ENCODE data around the gene ATF5. TPM values are rescaled to one million over a fixed set of nuclear protein-coding genes. Genes with fewer than 3 reads are reported as not detected.

Gene ATF5
- total RNA-seq, 6 experiments from 2014 or later = 475 to 1,724 (median 619) TPM

- Histone ChIP-seq H3K4me3 (no peak overlapping the region), H3K9me3 (no peaks in the 10 kb centered on the region), H3K36me3 (peaks cover 0 to 10% (median 0%) of the 10 kb centered on the region in 4 donors), H3K4me1 (peaks cover 0 to 29% (median 11%) of the 10 kb centered on the region in 4 donors), H3K27me3 (no peaks in the 10 kb centered on the region), H3K27ac (no peak overlapping the region)
- ATAC-seq (no peak), DNase-seq (no peak)
- intact Hi-C loops (cut with DNase I) = no loop called here
- 94% methylated on average over 10 of the region's 10 CpGs for WGBS (ENCODE audit: insufficient coverage, low coverage, low lambda C conversion rate, missing lambda C conversion rate)
- TF ChIP-seq CTCF (IDR thresholded peaks at IDR 0.05) (no peak), POLR2A (IDR thresholded peaks at IDR 0.05) (no peak)
Observed at GRCh38 chr19:49913720-49914119, 15.3 kb upstream of the ATF5 start.

GRCh38 chr19:49915271-49915670, 13.7 kb upstream of the ATF5 start:
- DNase-seq = no peak
- H3K27ac ChIP-seq = no peak overlapping the region
- no peak for ATAC-seq
- peaks cover 0 to 6% (median 0%) of the 10 kb centered on the region in 4 donors for H3K36me3 ChIP-seq
- no peaks in the 10 kb centered on the region for H3K27me3 ChIP-seq
- H3K4me1 ChIP-seq = peaks cover 0 to 29% (median 11%) of the 10 kb centered on the region in 4 donors
- WGBS (ENCODE audit: insufficient coverage, low coverage, low lambda C conversion rate, missing lambda C conversion rate) = 90% methylated on average over 4 of the region's 6 CpGs
- H3K9me3 ChIP-seq = no peaks in the 10 kb centered on the region
- TF ChIP-seq CTCF (IDR thresholded peaks at IDR 0.05) (no peak), POLR2A (IDR thresholded peaks at IDR 0.05) (no peak)
- no peak overlapping the region for H3K4me3 ChIP-seq
- intact Hi-C loops (cut with DNase I) = no loop called here

DNA sequence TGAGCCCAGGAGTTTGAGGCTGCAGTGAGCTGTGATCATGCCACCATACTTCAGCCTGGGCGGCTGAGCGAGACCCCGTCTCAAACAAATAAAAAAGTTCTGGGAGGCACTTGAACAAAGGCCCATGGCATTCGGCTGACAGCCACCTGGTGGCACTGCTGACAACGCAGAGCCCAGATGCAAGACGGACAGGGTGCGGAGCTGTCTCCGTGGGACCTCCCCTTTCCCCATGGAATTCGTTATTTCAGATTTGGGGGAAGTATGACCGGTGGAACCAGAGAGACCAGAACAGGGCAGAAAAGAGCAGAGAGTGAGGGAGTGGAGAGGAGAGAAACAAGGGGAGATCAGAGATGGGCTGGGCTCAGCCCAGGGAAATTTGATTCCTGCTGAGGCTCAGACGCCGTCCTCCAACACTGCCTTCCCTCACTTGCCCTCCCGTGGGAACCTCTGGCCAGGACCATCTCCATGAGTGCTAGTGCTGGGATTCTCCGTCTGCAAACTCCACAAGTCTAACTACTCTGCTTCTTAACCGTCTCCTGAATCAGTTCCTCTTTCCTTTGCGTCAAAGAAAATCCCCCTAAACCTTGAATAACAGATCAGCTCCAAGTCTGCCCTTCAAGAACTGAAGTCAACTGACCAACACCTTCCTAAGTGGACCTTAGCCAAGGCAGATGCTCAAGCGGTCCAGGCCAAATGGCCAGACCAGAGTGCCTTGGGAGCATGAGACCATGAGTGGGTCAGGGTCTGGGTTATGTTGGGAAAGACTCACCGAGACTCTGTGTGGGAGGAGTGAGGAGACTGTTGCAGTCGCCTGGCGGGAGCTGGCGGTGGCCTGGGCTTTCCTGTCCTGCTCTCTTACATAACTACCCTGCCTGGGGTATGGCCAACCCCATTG, 11.9 kb upstream of the ATF5 start:
- Histone ChIP-seq H3K4me1 (peaks cover 0 to 23% (median 10%) of the 10 kb centered on the region in 4 donors), H3K36me3 (peaks cover 0 to 6% (median 0%) of the 10 kb centered on the region in 4 donors), H3K9me3 (no peaks in the 10 kb centered on the region), H3K27me3 (no peaks in the 10 kb centered on the region), H3K27ac (peak overlapping the region; percentile 16 to 56 (median 41)), H3K4me3 (peak overlapping the region; percentile 31 to 44 (median 37))
- peak; percentile 82 to 92 (median 88) for ATAC-seq
- peak; percentile 40 for TF ChIP-seq POLR2A (IDR thresholded peaks at IDR 0.05)
- peak; percentile 55 to 81 (median 71) for TF ChIP-seq CTCF (IDR thresholded peaks at IDR 0.05)
- WGBS (ENCODE audit: insufficient coverage, low coverage, low lambda C conversion rate, missing lambda C conversion rate) = 13% methylated on average over 12 of the region's 21 CpGs
- intact Hi-C loops (cut with DNase I) = no loop called here
- peak; percentile 75 to 86 (median 81) for DNase-seq

- no peak for DNase-seq
- Histone ChIP-seq H3K36me3 (peaks cover 0 to 3% (median 0%) of the 10 kb centered on the region in 4 donors), H3K27me3 (no peaks in the 10 kb centered on the region), H3K9me3 (no peaks in the 10 kb centered on the region), H3K4me3 (no peak overlapping the region), H3K27ac (peak overlapping the region in 2 of 3 donors; percentile 16 to 56), H3K4me1 (peaks cover 0 to 33% (median 14%) of the 10 kb centered on the region in 4 donors)
- no peak for TF ChIP-seq CTCF (IDR thresholded peaks at IDR 0.05)
- TF ChIP-seq POLR2A (IDR thresholded peaks at IDR 0.05) = no peak
- intact Hi-C loops (cut with DNase I) = no loop called here
- ATAC-seq = no peak
- 88% methylated on average over 5 of the region's 8 CpGs for WGBS (ENCODE audit: insufficient coverage, low coverage, low lambda C conversion rate, missing lambda C conversion rate)
Observed at GRCh38 chr19:49918089-49918488, 10.9 kb upstream of the ATF5 start.

Data from right lobe of liver (tissue), 6 donors.